HG02610 (cell line): ENCODE data around the gene OGN.

Experiments used
- ATAC-seq: cut with Tn5 transposase; IDR thresholded peaks from one replicate; pipeline ENCODE4 v1.9.1; 2021; ENCODE audit warnings: mild to moderate bottlenecking, moderate library complexity; ENCODE audit not compliant: unreplicated experiment

OGN gene

GRCh38 chr9:92406477-92406876, 2.1 kb upstream of the OGN start:
- ATAC-seq, result peak; percentile 73

GRCh38 chr9:92405818-92406217, 1.4 kb upstream of the OGN start:
- ATAC-seq, result no peak

DNA sequence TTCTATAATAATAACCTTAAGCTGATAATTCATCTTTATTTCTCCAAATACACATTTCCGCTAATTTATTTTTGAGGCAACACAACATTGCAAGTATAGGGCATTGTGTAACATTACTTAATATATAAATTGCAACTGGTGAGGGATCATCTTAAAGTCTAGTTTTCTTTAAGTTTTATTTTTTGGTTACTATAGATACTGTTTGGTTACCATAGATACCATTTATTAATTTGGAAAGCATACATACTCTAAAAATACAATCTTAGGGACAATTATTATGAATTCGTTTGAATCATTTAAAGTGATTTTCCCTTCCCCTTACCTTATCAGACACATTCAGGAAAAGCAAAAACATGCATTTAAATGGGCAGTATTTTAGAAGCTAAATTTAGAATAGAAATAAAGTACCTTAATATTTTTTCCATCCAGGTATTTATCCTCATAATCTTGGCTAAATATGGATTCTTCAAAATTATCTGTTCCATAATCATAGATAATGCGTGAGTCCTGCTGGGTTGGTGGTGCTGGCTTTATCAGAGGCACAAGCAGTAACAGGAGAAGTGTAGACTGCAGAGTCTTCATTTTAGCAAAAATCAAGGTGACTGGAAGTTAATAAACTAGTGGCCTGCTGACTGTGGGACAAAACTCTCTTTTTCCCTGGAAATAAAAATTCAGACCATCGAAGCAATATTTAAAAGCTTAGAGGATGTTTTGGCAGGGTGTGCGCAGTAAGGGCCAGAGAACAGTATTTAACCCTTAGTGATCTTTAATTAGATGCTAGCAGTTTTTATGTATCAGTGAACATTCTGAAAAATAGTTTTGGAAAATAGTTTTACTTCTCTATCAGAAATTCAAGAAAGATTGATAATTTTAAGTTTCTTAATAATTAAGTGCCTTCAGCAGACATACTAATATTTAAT, 1.3 kb downstream of the OGN start:
- no peak for ATAC-seq

- ATAC-seq, result no peak
Observed at GRCh38 chr9:92402360-92402759, 2.0 kb downstream of the OGN start.

DNA sequence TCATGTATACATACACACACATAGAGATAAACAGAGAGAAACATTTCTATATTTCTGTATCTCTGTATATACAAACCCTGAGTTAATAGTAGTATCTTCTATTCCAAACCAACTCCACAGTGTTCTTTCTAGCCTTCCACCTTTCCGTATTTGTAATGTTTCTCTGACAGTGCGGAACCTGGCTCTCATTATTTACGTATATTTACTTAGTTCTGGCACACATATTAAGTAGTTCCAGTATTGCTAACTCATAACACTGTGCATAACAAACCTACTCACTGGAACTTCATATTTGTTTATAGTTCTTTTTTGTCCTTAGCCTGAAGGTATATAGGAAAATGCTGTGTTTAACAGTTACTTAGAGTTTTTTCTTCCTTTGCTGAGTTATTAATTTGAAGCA, 6.5 kb downstream of the OGN start:
- no peak for ATAC-seq

DNA sequence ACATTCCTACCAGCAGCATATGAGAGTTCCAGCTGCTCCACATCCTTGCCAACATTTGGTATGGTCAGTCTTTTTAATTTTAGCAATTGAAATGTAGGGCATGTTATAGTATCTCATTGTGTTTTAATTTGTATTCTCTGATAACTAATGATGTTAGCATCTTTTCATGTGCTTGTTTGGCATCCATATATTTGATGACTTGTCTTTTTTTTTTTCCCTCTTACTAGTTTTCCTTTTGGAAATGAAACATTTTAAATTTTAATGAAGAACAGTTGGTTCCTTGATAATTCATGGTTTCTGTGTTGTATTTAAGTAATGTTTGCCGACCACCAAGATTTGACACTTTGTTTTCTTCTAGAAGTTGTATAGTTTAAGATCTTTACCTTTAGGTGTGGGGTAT, 8.8 kb downstream of the OGN start:
- ATAC-seq, result no peak

- ATAC-seq, result no peak
Observed at GRCh38 chr9:92393686-92394085, 10.7 kb downstream of the OGN start.

DNA sequence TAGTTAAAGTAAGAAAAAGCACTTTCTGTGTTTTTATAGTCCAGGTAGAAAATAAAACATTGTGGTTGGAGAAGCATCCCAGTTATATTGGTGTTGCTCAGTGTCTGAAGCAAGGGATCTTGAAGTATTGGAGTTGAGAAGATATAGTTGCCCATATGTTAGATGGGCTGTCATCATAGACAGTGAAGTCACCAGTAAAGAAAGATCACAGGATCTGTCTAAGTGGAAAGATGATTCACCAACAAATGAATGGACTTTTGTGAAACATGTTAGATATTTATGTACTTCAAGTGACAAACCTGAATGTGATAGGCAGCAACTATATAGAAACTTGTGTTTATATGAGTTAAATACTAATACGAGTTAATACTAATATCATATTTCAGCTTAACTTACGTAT, 11.7 kb downstream of the OGN start:
- ATAC-seq, result no peak

- ATAC-seq, result no peak
Observed at GRCh38 chr9:92385953-92386352, 18.4 kb downstream of the OGN start.

DNA sequence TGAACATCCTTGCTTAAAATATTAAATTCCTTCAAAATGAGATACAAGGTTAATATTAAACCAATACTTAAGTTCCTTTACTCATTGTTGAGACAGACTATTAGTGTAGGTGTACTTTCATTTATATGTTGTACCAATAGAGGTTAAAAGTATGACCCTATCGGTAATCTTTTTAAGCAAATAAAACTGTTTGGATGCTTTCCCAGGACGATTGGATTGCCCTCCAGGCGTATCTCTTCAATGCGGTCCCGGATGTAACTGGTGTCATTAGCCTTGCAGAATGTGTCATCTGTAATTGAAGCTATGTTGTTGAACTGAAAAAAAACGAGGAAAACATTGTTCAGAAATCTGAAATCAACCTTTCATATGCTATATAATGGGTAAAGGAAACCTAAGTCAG, 18.9 kb downstream of the OGN start:
- no peak for ATAC-seq

- no peak for ATAC-seq
Observed at GRCh38 chr9:92385001-92385400, 19.4 kb downstream of the OGN start.

- no peak for ATAC-seq
Observed at GRCh38 chr9:92384375-92384774, 20.0 kb downstream of the OGN start.

DNA sequence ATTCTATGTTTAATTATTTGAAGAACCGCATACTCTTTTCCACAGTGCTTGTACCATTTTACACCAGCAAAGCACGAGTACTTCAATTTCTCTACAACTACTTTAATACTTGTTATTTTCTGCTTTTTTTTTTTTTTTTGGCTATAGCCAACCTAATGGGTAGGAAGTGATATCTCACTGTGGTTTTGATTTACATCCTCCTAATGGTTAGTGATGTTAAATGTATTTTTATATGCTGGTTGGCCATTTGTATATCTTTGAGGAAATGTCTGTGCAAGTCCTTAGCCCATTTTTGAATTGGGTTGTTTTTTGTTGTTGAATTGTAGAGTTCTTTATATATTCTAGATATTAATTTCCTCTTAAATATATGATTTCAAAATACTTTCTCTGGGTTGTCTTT, 22.6 kb downstream of the OGN start:
- no peak for ATAC-seq

- no peak for ATAC-seq
Observed at GRCh38 chr9:92380603-92381002, 23.8 kb downstream of the OGN start.

DNA sequence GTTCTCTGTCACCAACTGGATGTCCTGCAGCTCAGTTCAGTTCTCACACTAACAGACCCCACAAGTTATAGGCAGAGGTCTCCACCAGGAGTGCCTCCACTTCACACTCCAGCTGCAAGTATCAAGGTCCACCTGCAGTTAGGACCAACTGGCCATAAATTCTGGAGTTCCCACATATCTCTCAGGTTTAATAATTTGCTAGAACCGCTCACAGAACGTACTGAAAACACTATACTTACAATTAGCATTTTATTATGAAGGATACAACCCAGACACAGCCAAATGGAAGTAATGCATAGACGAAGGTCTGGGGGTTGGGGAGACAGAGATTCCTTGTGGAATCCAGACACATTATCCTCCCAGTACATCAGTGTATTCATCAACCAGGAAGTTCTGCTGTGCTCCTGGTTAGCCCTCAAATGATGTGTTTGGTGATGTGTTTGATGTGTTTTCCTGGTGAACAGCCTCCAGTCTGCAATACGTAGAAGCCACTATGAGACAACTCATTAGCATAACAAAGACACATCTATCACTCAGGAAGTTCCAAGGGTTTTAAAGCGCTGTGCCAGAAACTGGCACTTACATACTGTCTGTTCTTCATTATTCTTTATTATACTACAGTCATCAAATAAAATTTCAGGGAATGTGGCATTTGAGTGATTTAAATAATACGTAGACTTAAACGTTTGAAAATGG, 25.4 kb downstream of the OGN start:
- no peak for ATAC-seq

- ATAC-seq, result no peak
Observed at GRCh38 chr9:92377876-92378275, 26.5 kb downstream of the OGN start.

- no peak for ATAC-seq
Observed at GRCh38 chr9:92373167-92373566, 31.2 kb downstream of the OGN start.

DNA sequence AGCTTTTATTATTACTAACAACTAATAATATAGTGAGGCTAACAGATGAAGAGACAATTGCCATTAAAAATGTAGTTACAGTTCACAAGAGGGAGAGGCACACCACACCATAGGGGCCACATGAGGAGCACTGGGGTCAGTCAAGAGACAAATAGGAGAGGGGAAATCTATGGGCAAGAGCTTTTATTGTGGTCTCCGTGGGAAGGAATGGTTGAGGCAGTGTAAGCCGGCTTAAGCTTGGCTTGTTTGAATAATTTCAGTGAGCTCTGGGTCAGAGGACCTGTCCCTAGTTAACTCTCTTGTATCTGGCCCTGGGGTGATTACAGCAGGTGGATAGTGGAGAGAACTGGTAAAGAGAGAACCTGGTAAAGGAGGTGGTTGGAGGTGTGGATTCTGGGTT, 35.3 kb downstream of the OGN start:
- no peak for ATAC-seq

DNA sequence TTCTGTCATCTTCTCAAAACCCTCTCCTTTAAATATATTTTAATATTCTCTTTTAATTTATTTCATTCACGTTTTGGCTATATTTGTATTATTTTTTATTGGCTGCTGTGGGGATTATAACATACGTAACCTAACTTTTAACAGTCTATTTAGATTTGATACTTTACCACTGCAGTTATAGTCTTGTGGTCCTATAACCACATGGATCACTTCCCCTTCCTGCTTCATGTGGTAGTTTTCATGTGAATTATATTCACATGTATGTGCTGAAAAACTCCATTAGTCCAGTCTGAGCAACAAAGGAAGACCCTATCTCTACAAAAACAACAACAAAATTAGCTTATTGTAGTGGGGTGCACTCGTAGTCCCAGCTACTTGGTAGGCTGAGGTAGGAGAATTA, 44.3 kb downstream of the OGN start:
- no peak for ATAC-seq

GRCh38 chr9:92359394-92359995, 44.9 kb downstream of the OGN start:
- ATAC-seq, result no peak

DNA sequence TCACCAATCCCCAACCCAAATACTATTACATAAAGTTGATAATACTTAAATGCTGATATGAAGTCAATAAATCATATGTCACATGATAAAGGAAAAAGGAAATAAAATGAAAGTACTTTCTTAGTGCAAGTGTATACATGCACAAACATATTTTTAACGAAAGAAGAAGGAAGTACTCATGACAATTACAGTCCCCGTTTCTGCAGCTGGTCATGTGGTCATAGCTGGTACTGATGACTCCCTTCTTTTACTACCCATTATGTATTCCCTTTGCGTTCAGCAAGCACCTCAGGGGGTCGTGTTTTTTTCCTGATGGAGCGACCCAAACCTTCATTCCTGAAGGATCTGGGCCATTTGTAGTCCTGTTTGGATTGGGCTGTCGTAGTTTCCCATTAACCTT, 51.3 kb downstream of the OGN start:
- no peak for ATAC-seq

- ATAC-seq, result no peak
Observed at GRCh38 chr9:92350740-92351133, 53.6 kb downstream of the OGN start.
